GM19372 (cell line): ENCODE data around the gene JADE2.
"Not testable (repeated sequence)": the region's sequence is repeated elsewhere in the genome, so short reads cannot be mapped to it uniquely, and the experiment has no call there.

Source experiments
- ATAC-seq: cut with Tn5 transposase; IDR thresholded peaks from one replicate; pipeline ENCODE4 v1.9.1; 2021; ENCODE audit warnings: mild to moderate bottlenecking, low read depth, moderate library complexity; ENCODE audit not compliant: unreplicated experiment

The JADE2 gene

GRCh38 chr5:134506054-134507039 is 19.1 kb upstream of the JADE2 start:
- no peak for ATAC-seq

- no peak for ATAC-seq
Measured at GRCh38 chr5:134507452-134507851, 18.0 kb upstream of the JADE2 start.

GRCh38 chr5:134508521-134509195 is 16.8 kb upstream of the JADE2 start:
- ATAC-seq = no peak

GRCh38 chr5:134509308-134510040 is 16.0 kb upstream of the JADE2 start:
- ATAC-seq = no peak

GRCh38 chr5:134510970-134511795 is 14.3 kb upstream of the JADE2 start:
- no peak for ATAC-seq

GRCh38 chr5:134511796-134512660 is 13.4 kb upstream of the JADE2 start:
- no peak for ATAC-seq

GRCh38 chr5:134512661-134512999 is 12.8 kb upstream of the JADE2 start:
- ATAC-seq = no peak

- no peak for ATAC-seq
Measured at GRCh38 chr5:134515801-134516200, 9.7 kb upstream of the JADE2 start.

GRCh38 chr5:134516984-134517383 is 8.5 kb upstream of the JADE2 start:
- ATAC-seq = not testable (repeated sequence)

- no peak for ATAC-seq
Measured at GRCh38 chr5:134517553-134517952, 7.9 kb upstream of the JADE2 start.

GRCh38 chr5:134519989-134520388 is 5.5 kb upstream of the JADE2 start:
- no peak for ATAC-seq

GRCh38 chr5:134521841-134522240 is 3.6 kb upstream of the JADE2 start:
- no peak for ATAC-seq

- no peak for ATAC-seq
Measured at GRCh38 chr5:134523543-134524271, 1.8 kb upstream of the JADE2 start.

GRCh38 chr5:134524272-134524825 is 1.1 kb upstream of the JADE2 start:
- ATAC-seq = no peak

- no peak for ATAC-seq
Measured at GRCh38 chr5:134525683-134526482, 413 bp downstream of the JADE2 start.

GRCh38 chr5:134526483-134527155 is 1.1 kb downstream of the JADE2 start:
- peak; percentile 24 for ATAC-seq
